Naive B cell (primary cell): ENCODE measurements around the gene DBN1. TPM values are rescaled to one million over a fixed set of nuclear protein-coding genes. Genes with fewer than 3 reads are reported as not detected.

Experiments
- ATAC-seq, 2 donors: fragments of 150-1000 bp; cut with Tn5 transposase; 2 replicates each; pipeline ENCODE4 v1.10.0; 2021; ENCODE audit warnings: low read depth in 2 of 2, mild to moderate bottlenecking in 2 of 2, moderate library complexity in 2 of 2
- DNase-seq: peaks from one replicate; pipeline ENCODE4 v3.0.0; 2022
- H3K27ac Mint-ChIP-seq, 6 donors: one replicate each; pipeline ENCODE4 v1.8.0; 2020 to 2022; ENCODE audit warnings: mild to moderate bottlenecking in 6 of 6, mixed read lengths in 6 of 6, moderate library complexity in 5 of 6, inconsistent platforms in 2 of 6
- H3K27me3 Mint-ChIP-seq, 3 donors: one replicate each; pipeline ENCODE4 v1.8.0; 2021 to 2022; ENCODE audit warnings: mixed read lengths in 3 of 3, mild to moderate bottlenecking in 1 of 3
- H3K36me3 Mint-ChIP-seq, 2 donors: one replicate each; pipeline ENCODE4 v1.8.0; 2020 to 2022; ENCODE audit warnings: mixed read lengths in 2 of 2, inconsistent platforms in 1 of 2, mild to moderate bottlenecking in 1 of 2
- H3K4me1 Mint-ChIP-seq, 3 donors: one replicate each; pipeline ENCODE4 v1.8.0; 2020 to 2022; ENCODE audit warnings: mixed read lengths in 3 of 3, inconsistent platforms in 1 of 3, mild to moderate bottlenecking in 1 of 3, moderate library complexity in 1 of 3
- H3K4me3 Mint-ChIP-seq, 8 donors: one replicate each; pipeline ENCODE4 v1.8.0; 2020 to 2022; ENCODE audit warnings: mild to moderate bottlenecking in 8 of 8, mixed read lengths in 8 of 8, moderate library complexity in 8 of 8, inconsistent platforms in 2 of 8
- H3K9me3 Mint-ChIP-seq, 7 donors: one replicate each; pipeline ENCODE4 v1.8.0; 2020 to 2022; ENCODE audit warnings: mixed read lengths in 7 of 7, mild to moderate bottlenecking in 5 of 7, inconsistent platforms in 2 of 7, moderate library complexity in 1 of 7
- polyA plus RNA-seq, 6 donors: library from polyadenylated mRNA; unstranded; fragments of 300-500 nt; fragmentation: Illumina TruSeq; gene quantifications; one replicate each; pipeline ENCODE4 v1.2.3, GENCODE V29; 2021; ENCODE audit warnings: low read depth in 6 of 6

Gene DBN1
- polyA plus RNA-seq, 6 donors from 2014 or later: 0.31 to 1.9 (median 0.65) TPM; not detected in 2

- H3K4me1 Mint-ChIP-seq: peaks cover 9 to 14% (median 9%) of the 10 kb centered on the region in 3 donors
- H3K36me3 Mint-ChIP-seq: no peaks in the 10 kb centered on the region
- H3K4me3 Mint-ChIP-seq: no peak overlapping the region
- no peak for ATAC-seq
- no peaks in the 10 kb centered on the region for H3K27me3 Mint-ChIP-seq
- H3K9me3 Mint-ChIP-seq: no peaks in the 10 kb centered on the region
- no peak for DNase-seq
- H3K27ac Mint-ChIP-seq: peak overlapping the region in 2 of 6 donors; percentile 11 to 67
Observed at GRCh38 chr5:177483994-177484901, 10.8 kb upstream of the DBN1 start.

GRCh38 chr5:177483042-177483441 lies 9.6 kb upstream of the DBN1 start:
- H3K4me1 Mint-ChIP-seq: peaks cover 21 to 25% (median 21%) of the 10 kb centered on the region in 3 donors

GRCh38 chr5:177482359-177482795 lies 8.9 kb upstream of the DBN1 start:
- Mint-ChIP-seq H3K4me1 (peaks cover 21 to 26% (median 22%) of the 10 kb centered on the region in 3 donors), H3K27me3 (no peaks in the 10 kb centered on the region), H3K27ac (peak overlapping the region in 2 of 6 donors; percentile 23 to 88), H3K36me3 (no peaks in the 10 kb centered on the region), H3K4me3 (no peak overlapping the region), H3K9me3 (no peaks in the 10 kb centered on the region)
- DNase-seq: no peak
- ATAC-seq: no peak

More at GRCh38 chr5:177483042-177483441, 9.6 kb upstream of the DBN1 start:
- no peaks in the 10 kb centered on the region for H3K27me3 Mint-ChIP-seq
- no peaks in the 10 kb centered on the region for H3K9me3 Mint-ChIP-seq
- ATAC-seq: no peak
- no peak overlapping the region for H3K4me3 Mint-ChIP-seq
- no peak for DNase-seq
- peak overlapping the region in 1 of 6 donors; percentile 23 for H3K27ac Mint-ChIP-seq
- H3K36me3 Mint-ChIP-seq: no peaks in the 10 kb centered on the region

GRCh38 chr5:177479774-177480173 lies 6.3 kb upstream of the DBN1 start:
- DNase-seq (no peak), ATAC-seq (no peak)
- peak overlapping the region in 4 of 6 donors; percentile 42 to 92 (median 72) for H3K27ac Mint-ChIP-seq
- H3K4me1 Mint-ChIP-seq: peaks cover 31 to 36% (median 33%) of the 10 kb centered on the region in 3 donors
- H3K36me3 Mint-ChIP-seq: no peaks in the 10 kb centered on the region
- no peaks in the 10 kb centered on the region for H3K27me3 Mint-ChIP-seq
- peak overlapping the region in 1 of 8 donors; percentile 26 for H3K4me3 Mint-ChIP-seq
- no peaks in the 10 kb centered on the region for H3K9me3 Mint-ChIP-seq

- H3K4me1 Mint-ChIP-seq: peaks cover 39 to 40% (median 39%) of the 10 kb centered on the region in 3 donors
- no peaks in the 10 kb centered on the region for H3K9me3 Mint-ChIP-seq
- H3K27ac Mint-ChIP-seq: peak overlapping the region; percentile 42 to 96 (median 84)
- H3K4me3 Mint-ChIP-seq: peak overlapping the region in 2 of 8 donors; percentile 25 to 69
- H3K36me3 Mint-ChIP-seq: no peaks in the 10 kb centered on the region
- peak; percentile 83 to 84 for ATAC-seq
- peaks cover 0 to 6% (median 6%) of the 10 kb centered on the region in 3 donors for H3K27me3 Mint-ChIP-seq
- no peak for DNase-seq
Observed at GRCh38 chr5:177478711-177479646, 5.5 kb upstream of the DBN1 start.

GRCh38 chr5:177477701-177478477 lies 4.5 kb upstream of the DBN1 start:
- Mint-ChIP-seq H3K36me3 (no peaks in the 10 kb centered on the region), H3K27ac (peak overlapping the region in 3 of 6 donors; percentile 53 to 87 (median 82)), H3K4me3 (no peak overlapping the region), H3K27me3 (peaks cover 0 to 10% (median 10%) of the 10 kb centered on the region in 3 donors), H3K4me1 (peaks cover 42 to 43% (median 42%) of the 10 kb centered on the region in 3 donors), H3K9me3 (no peaks in the 10 kb centered on the region)
- DNase-seq (no peak), ATAC-seq (no peak)

DNA sequence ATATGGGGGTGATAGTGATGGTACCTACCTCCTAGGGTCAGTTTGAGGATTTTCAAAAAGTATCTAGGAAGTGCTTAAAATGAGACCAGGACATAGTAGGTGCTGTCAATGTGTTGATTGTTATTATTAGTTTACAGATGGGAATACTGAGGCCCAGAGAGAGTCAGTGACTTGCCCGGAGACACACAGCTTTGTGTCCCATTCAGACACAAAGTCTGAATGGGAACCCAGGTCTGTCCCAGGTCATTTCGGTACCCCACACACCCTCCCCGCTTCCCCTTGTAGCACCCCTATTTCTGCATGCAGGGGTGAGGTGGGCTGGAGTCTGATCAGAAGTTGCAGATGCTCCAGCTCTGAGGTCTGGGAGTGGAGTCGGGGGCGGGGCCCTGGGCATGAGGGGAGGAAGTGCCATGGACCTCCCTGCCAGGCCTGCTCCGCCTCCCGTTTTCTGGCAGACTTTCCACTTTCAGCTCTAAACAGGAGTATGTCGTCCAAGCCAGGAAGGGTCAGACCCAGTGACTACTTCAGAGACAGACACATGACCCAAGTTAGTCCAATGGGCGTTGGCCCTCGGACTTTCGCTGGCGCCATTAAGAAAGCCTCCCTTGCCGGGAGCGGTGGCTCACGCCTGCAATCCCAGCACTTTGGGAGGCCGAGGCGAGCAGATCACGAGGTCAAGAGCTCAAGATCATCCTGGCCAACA lies 3.2 kb upstream of the DBN1 start:
- Mint-ChIP-seq H3K4me3 (peak overlapping the region in 1 of 8 donors; percentile 43), H3K4me1 (peaks cover 42 to 50% (median 42%) of the 10 kb centered on the region in 3 donors), H3K9me3 (no peaks in the 10 kb centered on the region), H3K36me3 (no peaks in the 10 kb centered on the region), H3K27me3 (peaks cover 0 to 10% (median 10%) of the 10 kb centered on the region in 3 donors), H3K27ac (peak overlapping the region in 2 of 6 donors; percentile 16 to 77)
- DNase-seq (no peak), ATAC-seq (no peak)

GRCh38 chr5:177475563-177476427 lies 2.4 kb upstream of the DBN1 start:
- H3K4me1 Mint-ChIP-seq: peaks cover 42 to 50% (median 42%) of the 10 kb centered on the region in 3 donors
- peaks cover 0 to 10% (median 10%) of the 10 kb centered on the region in 3 donors for H3K27me3 Mint-ChIP-seq
- DNase-seq (no peak), ATAC-seq (no peak)
- peak overlapping the region in 5 of 8 donors; percentile 6 to 83 (median 55) for H3K4me3 Mint-ChIP-seq
- H3K36me3 Mint-ChIP-seq: no peaks in the 10 kb centered on the region
- peak overlapping the region in 2 of 6 donors; percentile 57 to 77 for H3K27ac Mint-ChIP-seq
- no peaks in the 10 kb centered on the region for H3K9me3 Mint-ChIP-seq

- peaks cover 36 to 49% (median 41%) of the 10 kb centered on the region in 3 donors for H3K4me1 Mint-ChIP-seq
- no peaks in the 10 kb centered on the region for H3K36me3 Mint-ChIP-seq
- H3K9me3 Mint-ChIP-seq: no peaks in the 10 kb centered on the region
- DNase-seq: no peak
- H3K27me3 Mint-ChIP-seq: peaks cover 0 to 17% (median 16%) of the 10 kb centered on the region in 3 donors
- H3K4me3 Mint-ChIP-seq: peak overlapping the region in 7 of 8 donors; percentile 55 to 92 (median 83)
- H3K27ac Mint-ChIP-seq: peak overlapping the region in 3 of 6 donors; percentile 23 to 53 (median 47)
- no peak for ATAC-seq
Observed at GRCh38 chr5:177474846-177475562, 1.6 kb upstream of the DBN1 start.

- no peaks in the 10 kb centered on the region for H3K9me3 Mint-ChIP-seq
- DNase-seq (no peak), ATAC-seq (no peak)
- H3K36me3 Mint-ChIP-seq: no peaks in the 10 kb centered on the region
- H3K27me3 Mint-ChIP-seq: peaks cover 0 to 24% (median 16%) of the 10 kb centered on the region in 3 donors
- peaks cover 26 to 40% (median 31%) of the 10 kb centered on the region in 3 donors for H3K4me1 Mint-ChIP-seq
- peak overlapping the region; percentile 80 to 93 (median 84) for H3K4me3 Mint-ChIP-seq
- H3K27ac Mint-ChIP-seq: peak overlapping the region in 3 of 6 donors; percentile 65 to 90 (median 81)
Observed at GRCh38 chr5:177474002-177474476, 605 bp upstream of the DBN1 start.
